ENCODE data around the gene COL23A1.

DNA sequence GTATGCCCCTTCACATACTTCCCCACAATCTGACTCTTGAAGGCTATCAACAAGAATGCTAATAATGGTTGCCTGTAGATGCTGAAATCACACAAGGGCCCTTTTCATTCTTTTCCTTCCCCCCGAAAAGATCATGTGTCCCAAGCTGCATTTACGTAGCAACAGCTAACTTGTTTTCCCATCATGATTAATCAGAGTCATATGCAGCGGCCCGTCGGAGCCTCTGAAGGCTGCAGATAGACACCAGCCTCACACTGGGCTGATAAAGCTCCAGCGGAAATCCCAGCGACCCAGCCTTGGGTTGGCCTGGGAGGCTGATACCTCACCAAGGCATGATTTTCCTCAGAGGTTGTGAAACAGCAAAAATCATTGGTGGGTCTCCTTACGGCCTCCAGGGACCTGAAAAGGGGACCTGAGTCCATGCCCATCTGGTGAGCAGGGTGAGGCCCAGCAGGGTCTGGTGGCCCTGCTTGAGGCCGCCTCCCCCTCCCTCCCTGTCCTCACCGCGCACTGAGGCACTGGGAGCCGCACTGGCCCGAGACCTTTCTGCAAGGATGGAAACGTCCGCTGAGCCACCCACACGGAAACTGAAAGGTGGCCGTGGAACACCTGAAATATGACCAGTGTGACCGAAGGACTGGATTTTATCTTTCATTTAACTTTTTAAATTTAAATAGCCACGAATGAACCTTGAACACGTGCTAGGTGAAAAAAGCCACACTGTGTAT is 243.4 kb downstream of the COL23A1 start:
- TF ChIP-seq EZH2 (IDR thresholded peaks at IDR 0.05) (no peak), POLR2AphosphoS5 (IDR thresholded peaks at IDR 0.05; ENCODE audit: borderline replicate concordance, low read depth, low read length) (no peak)

Measured in SK-N-MC (cell line).